Measurements from ENCODE around the gene DNAJB12. TPM values are rescaled to one million over a fixed set of nuclear protein-coding genes. Genes with fewer than 3 reads are reported as not detected.

The DNAJB12 gene
- total RNA-seq, 1 experiment from 2014 or later, result 25.8 TPM

- no peak overlapping the region for H3K9ac ChIP-seq (ENCODE audit: low read length)
- no peak overlapping the region for H3K27ac ChIP-seq (ENCODE audit: low read depth, low read length)
- no peaks in the 10 kb centered on the region for H3K36me3 ChIP-seq (ENCODE audit: control insufficient read depth in 1 of 2, insufficient read depth in 2 of 2, low read length in 2 of 2)
- H3K9me2 ChIP-seq (ENCODE audit: insufficient read depth), result no peaks in the 10 kb centered on the region
- no peak overlapping the region for H2AFZ ChIP-seq (ENCODE audit: low read depth, low read length, poor library complexity, severe bottlenecking)
- RAD21 ChIA-PET (ENCODE audit: low non-redundant PET in 1 of 2, low total read pairs in 2 of 2, uncharacterized antibody in 2 of 2, unreplicated experiment in 2 of 2), result no interaction called here
- H4K20me1 ChIP-seq (ENCODE audit: insufficient read depth), result no peaks in the 10 kb centered on the region
- no peak for DNase-seq (ENCODE audit: low read depth, low spot score)
- 0 out of 4 replicates have a peak, but pooled peaks cover 0 to under 1% of the 10 kb centered on the region in 2 experiments for H3K4me1 ChIP-seq (ENCODE audit: control insufficient read depth in 1 of 2, insufficient read depth in 2 of 2, low read length in 2 of 2)
- no TSS peak for BruUV-seq (replicated peaks)
- no peaks in the 10 kb centered on the region for H3K79me2 ChIP-seq (ENCODE audit: insufficient read depth, low read length)
- intact Hi-C loops (cut with micrococcal nuclease), result loop anchor here (5.0 kb wide), 1 partner anchor 313 kb away; the partner anchor contains the start of gene MCU
- no peak for ATAC-seq
- no peaks in the 10 kb centered on the region for H3K9me3 ChIP-seq (ENCODE audit: control insufficient read depth in 1 of 2, insufficient read depth in 1 of 2, low read depth in 1 of 2, low read length in 2 of 2)
- H3K4me3 ChIP-seq (replicated peaks in 1 of 2; ENCODE audit: low read depth in 1 of 2, low read length in 2 of 2), result no peak overlapping the region
- CTCF ChIA-PET, result no interaction called here
- POLR2A ChIA-PET, result no interaction called here
- no peak overlapping the region for H3K4me2 ChIP-seq (ENCODE audit: low read length)
- no peaks in the 10 kb centered on the region for H3K27me3 ChIP-seq (ENCODE audit: insufficient read depth, low read length)
- no peak for TF ChIP-seq CEBPB (IDR thresholded peaks at IDR 0.05; ENCODE audit: low read depth)
- no peak for TF ChIP-seq EZH2 (IDR thresholded peaks at IDR 0.05)
- no peak for TF ChIP-seq CBX3 (IDR thresholded peaks at IDR 0.05; ENCODE audit: low read depth)
- no peak for TF ChIP-seq POLR2AphosphoS5 (IDR thresholded peaks at IDR 0.05; ENCODE audit: low read depth, low read length)
- TF ChIP-seq CTCF (IDR thresholded peaks at IDR 0.05 in 2 of 3, conservative IDR thresholded peaks at IDR 0.05 in 1 of 3; ENCODE audit: borderline replicate concordance in 1 of 3, insufficient read depth in 1 of 3, low read depth in 2 of 3, low read length in 2 of 3), result no peak
- TF ChIP-seq MAX (IDR thresholded peaks at IDR 0.05), result no peak
- TF ChIP-seq ATF3 (IDR thresholded peaks at IDR 0.05), result no peak
- TF ChIP-seq JUND (IDR thresholded peaks at IDR 0.05), result no peak
- no peak for TF ChIP-seq SIN3A (IDR thresholded peaks at IDR 0.05; ENCODE audit: low read depth)
- TF ChIP-seq FOSL1 (IDR thresholded peaks at IDR 0.05; ENCODE audit: low read depth), result no peak
- TF ChIP-seq SP1 (IDR thresholded peaks at IDR 0.05; ENCODE audit: low read depth), result no peak
- no peak for TF ChIP-seq ZNF274 (IDR thresholded peaks at IDR 0.05; ENCODE audit: low read depth, low read length)
These were observed 25.1 kb upstream of the DNAJB12 start for GRCh38 chr10:72379776-72380175.

Measured in HCT116 (cell line).